ENCODE results near the gene TM6SF1. TPM values are rescaled to one million over a fixed set of nuclear protein-coding genes. Genes with fewer than 3 reads are reported as not detected.

The TM6SF1 gene
- total and polyA plus RNA-seq, 9 of the 15 experiments (the other 6 are each of a cell fraction or from before 2014, with no cell fraction given), result 1.0 to 5.6 (median 3.5) TPM

DNA sequence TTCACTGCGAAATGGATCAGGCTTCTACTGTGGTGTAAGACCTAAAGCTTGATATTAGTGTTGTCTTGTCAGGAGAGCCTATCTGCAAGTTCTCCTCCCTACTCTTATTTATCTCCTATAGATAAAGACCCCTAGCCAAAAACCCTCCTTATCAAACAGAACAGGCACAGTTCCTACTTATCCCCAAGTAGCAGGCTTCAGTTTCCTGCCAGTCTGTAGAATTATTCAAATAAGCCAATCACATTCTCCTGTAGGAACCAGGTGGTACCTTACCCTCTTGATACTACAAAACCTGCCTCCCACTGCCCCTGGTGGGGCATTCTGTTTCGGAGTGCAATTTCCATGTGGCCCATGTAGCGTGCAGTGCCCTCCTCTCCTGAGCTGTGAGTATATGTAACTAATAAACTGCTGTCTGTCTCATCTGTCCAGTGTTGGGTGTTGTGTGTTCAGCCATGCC is 71.5 kb downstream of the TM6SF1 start (continued):
- TF ChIP-seq, protein P1, sequence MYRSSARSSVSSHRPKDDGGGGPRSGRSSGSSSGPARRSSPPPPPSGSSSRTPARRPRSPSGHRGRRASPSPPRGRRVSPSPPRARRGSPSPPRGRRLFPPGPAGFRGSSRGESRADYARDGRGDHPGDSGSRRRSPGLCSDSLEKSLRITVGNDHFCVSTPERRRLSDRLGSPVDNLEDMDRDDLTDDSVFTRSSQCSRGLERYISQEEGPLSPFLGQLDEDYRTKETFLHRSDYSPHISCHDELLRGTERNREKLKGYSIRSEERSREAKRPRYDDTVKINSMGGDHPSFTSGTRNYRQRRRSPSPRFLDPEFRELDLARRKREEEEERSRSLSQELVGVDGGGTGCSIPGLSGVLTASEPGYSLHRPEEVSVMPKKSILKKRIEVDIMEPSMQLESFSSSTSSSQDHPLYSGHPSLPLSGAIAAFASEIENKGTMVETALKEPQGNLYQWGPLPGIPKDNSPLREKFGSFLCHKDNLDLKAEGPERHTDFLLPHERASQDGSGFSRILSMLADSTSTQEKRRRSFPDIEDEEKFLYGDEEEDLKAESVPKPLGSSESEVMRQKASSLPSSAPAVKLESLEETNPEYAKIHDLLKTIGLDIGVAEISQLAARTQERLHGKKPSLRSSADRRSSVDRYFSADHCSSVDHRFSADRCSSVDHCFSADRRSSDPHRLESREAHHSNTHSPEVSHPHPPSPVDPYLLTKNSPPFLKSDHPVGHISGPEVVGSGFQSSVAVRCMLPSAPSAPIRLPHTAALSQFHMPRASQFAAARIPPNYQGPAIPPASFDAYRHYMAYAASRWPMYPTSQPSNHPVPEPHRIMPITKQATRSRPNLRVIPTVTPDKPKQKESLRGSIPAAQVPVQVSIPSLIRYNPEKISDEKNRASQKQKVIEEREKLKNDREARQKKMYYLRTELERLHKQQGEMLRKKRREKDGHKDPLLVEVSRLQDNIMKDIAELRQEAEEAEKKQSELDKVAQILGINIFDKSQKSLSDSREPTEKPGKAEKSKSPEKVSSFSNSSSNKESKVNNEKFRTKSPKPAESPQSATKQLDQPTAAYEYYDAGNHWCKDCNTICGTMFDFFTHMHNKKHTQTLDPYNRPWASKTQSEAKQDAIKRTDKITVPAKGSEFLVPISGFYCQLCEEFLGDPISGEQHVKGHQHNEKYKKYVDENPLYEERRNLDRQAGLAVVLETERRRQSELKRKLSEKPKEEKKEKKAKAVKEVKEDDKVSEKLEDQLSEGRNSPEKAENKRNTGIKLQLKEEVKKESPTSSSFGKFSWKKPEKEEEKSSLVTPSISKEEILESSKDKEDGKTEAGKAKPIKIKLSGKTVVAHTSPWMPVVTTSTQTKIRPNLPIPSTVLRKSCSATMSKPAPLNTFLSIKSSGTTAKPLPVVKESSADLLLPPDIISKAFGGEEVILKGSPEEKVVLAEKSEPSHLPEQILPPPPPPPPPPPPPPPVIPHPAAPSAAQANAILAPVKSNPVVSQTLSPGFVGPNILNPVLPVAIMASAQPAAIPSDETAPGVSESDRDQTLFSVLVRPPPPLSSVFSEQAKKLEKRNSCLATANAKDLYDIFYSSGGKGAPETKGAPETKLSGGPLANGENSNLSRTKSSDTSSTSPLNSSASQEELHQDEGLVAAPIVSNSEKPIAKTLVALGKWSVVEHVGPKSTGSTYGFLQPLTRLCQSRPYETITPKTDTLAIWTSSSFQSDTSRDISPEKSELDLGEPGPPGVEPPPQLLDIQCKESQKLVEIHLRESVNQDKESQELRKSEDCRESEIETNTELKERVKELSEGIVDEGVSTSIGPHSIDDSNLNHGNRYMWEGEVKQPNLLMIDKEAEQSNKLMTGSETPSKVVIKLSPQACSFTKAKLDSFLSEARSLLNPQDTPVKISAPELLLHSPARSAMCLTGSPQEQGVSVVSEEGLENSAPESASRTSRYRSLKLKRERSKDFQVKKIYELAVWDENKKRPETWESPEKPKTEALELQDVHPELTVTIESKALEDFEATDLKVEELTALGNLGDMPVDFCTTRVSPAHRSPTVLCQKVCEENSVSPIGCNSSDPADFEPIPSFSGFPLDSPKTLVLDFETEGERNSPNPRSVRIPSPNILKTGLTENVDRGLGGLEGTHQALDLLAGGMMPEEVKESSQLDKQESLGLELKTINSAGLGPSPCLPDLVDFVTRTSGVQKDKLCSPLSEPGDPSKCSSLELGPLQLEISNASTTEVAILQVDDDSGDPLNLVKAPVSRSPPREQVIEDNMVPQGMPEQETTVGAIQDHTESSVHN (IDR thresholded peaks at IDR 0.05; ENCODE audit: borderline replicate concordance in 1 of 2, low read depth in 1 of 2), result no peak
- TF ChIP-seq HMBOX1 (IDR thresholded peaks at IDR 0.05), result no peak

All from K562 (cell line).